Transverse colon (tissue), 4 donors: ENCODE measurements around the gene ZNF618. TPM values are rescaled to one million over a fixed set of nuclear protein-coding genes. Genes with fewer than 3 reads are reported as not detected.
"Not testable (repeated sequence)": the region's sequence is repeated elsewhere in the genome, so short reads cannot be mapped to it uniquely, and the experiment has no call there.

Experiments
- DNase-seq: peaks from one replicate; pipeline ENCODE4 v3.0.0-alpha.2; 2019
- H3K27ac ChIP-seq, 4 donors: fragments of 200-600 bp; sonication (generic); 2 replicates each; pipeline ENCODE4 v1.5.1; 2016 to 2018; ENCODE audit warnings: inconsistent platforms in 4 of 4
- H3K27me3 ChIP-seq: fragments of 200-600 bp; sonication (generic); 2 replicates; pipeline ENCODE4 v1.5.1; 2017; ENCODE audit warnings: inconsistent platforms
- H3K36me3 ChIP-seq, 4 donors: fragments of 200-600 bp; sonication (generic); 2 replicates each; pipeline ENCODE4 v1.5.1; 2017 to 2019; ENCODE audit warnings: inconsistent platforms in 4 of 4
- H3K4me1 ChIP-seq, 4 donors: fragments of 200-600 bp; sonication (generic); 2 replicates each; pipeline ENCODE4 v1.5.1; 2017 to 2020; ENCODE audit warnings: inconsistent platforms in 4 of 4
- H3K4me3 ChIP-seq, 4 donors: fragments of 200-600 bp; sonication (generic); 1 replicate in 1 of 4; 2 replicates in 3 of 4; pipeline versions ENCODE4 v1.5.1 to v1.6.1; 2017 to 2019; ENCODE audit warnings: inconsistent platforms in 4 of 4
- H3K9me3 ChIP-seq, 2 donors: fragments of 200-600 bp; sonication (generic); 2 replicates each; pipeline ENCODE4 v1.5.1; 2017 to 2019; ENCODE audit warnings: inconsistent platforms in 2 of 2
- CTCF ChIP-seq, 5 experiments: fragments of 200-600 bp in 3 of 5; fragments of 450-650 bp in 2 of 5; sonication (generic) in 3 of 5; IDR thresholded peaks; 1 replicate in 2 of 5; 2 replicates in 3 of 5; pipeline ENCODE4 v1.5.1; 2016 to 2017; ENCODE audit warnings: antibody characterized with exemption in 5 of 5, inconsistent platforms in 3 of 5, mild to moderate bottlenecking in 2 of 5, moderate library complexity in 1 of 5
- EP300 ChIP-seq: sonication (generic); formaldehyde crosslinking; IDR thresholded peaks from one replicate; pipeline ENCODE4 v1.6.1; 2017; ENCODE audit warnings: antibody characterized with exemption, low read depth
- POLR2A ChIP-seq: fragments of 450-650 bp; IDR thresholded peaks from one replicate; pipeline ENCODE4 v1.6.1; 2016; ENCODE audit warnings: antibody characterized with exemption, mild to moderate bottlenecking, moderate library complexity
- POLR2AphosphoS5 ChIP-seq, 3 donors: sonication (generic); formaldehyde crosslinking; IDR thresholded peaks; one replicate each; pipeline ENCODE4 v1.6.1; 2016; ENCODE audit warnings: antibody characterized with exemption in 3 of 3
- WGBS, 2 donors: methylation state at CpG; one replicate each; pipeline ENCODE4 v1.1.5; 2018; ENCODE audit warnings: low coverage in 1 of 2; 5-methylcytosine and 5-hydroxymethylcytosine counted together
- in situ Hi-C, 4 donors: fragments of 200-750 bp; cut with MboI; loops; one replicate each; pipeline versions ENCODE4 v1.15.0 to v1.15.1; 2017; ENCODE audit warnings: low sequenced_read_pairs in 3 of 4, low pct_ligation_motif_present in 1 of 4, low pct_unique_long_range_greater_than_20kb in 1 of 4
- intact Hi-C: fragments of 100-400 bp; cut with DNase I; formaldehyde crosslinking; loops from one replicate; pipeline ENCODE4 v1.15.1; 2023; ENCODE audit warnings: low total_unique reads
- total RNA-seq, 4 donors: library from RNA; depleted of rRNA; stranded (reverse); fragments of >200 nt; gene quantifications; one replicate each; pipeline ENCODE4 v1.1.0, GENCODE V29; 2016

Gene ZNF618
- total RNA-seq, 4 donors from 2014 or later: 2.2 to 8.6 (median 4.0) TPM

- no peak overlapping the region for H3K4me3 ChIP-seq
- H3K9me3 ChIP-seq: no peaks in the 10 kb centered on the region
- no peaks in the 10 kb centered on the region for H3K27me3 ChIP-seq
- DNase-seq: peak; percentile 58
- TF ChIP-seq POLR2A: no peak
- TF ChIP-seq EP300: no peak
- no peak for TF ChIP-seq CTCF (IDR thresholded peaks at IDR 0.05)
- no peak for TF ChIP-seq POLR2AphosphoS5 (IDR thresholded peaks at IDR 0.05)
- 34 to 40% methylated on average over 4 to 14 of the region's 14 CpGs for WGBS, 2 donors
- no peak overlapping the region for H3K27ac ChIP-seq
- intact Hi-C loops (no loop called here), in situ Hi-C loops (no loop called here)
- H3K36me3 ChIP-seq: no peaks in the 10 kb centered on the region
- H3K4me1 ChIP-seq: peaks cover 8 to 16% (median 8%) of the 10 kb centered on the region in 4 donors
Measured at GRCh38 chr9:113993838-113994540, 117.9 kb downstream of the ZNF618 start.

- Histone ChIP-seq H3K4me3 (no peak overlapping the region), H3K27me3 (no peaks in the 10 kb centered on the region), H3K9me3 (no peaks in the 10 kb centered on the region), H3K27ac (no peak overlapping the region), H3K4me1 (peaks cover 8 to 16% (median 8%) of the 10 kb centered on the region in 4 donors), H3K36me3 (no peaks in the 10 kb centered on the region)
- intact Hi-C loops: no loop called here
- TF ChIP-seq POLR2A: no peak
- no peak for TF ChIP-seq POLR2AphosphoS5 (IDR thresholded peaks at IDR 0.05)
- no peak for TF ChIP-seq CTCF (IDR thresholded peaks at IDR 0.05)
- no peak for TF ChIP-seq EP300
- in situ Hi-C loops: no loop called here
- no peak for DNase-seq
- 77 to 95% methylated on average over 2 to 4 of the region's 4 CpGs for WGBS, 2 donors
Measured at GRCh38 chr9:113995401-113995800, 119.3 kb downstream of the ZNF618 start.

GRCh38 chr9:113995963-113996362, 119.9 kb downstream of the ZNF618 start:
- DNase-seq: no peak
- Histone ChIP-seq H3K4me3 (no peak overlapping the region), H3K27me3 (no peaks in the 10 kb centered on the region), H3K36me3 (no peaks in the 10 kb centered on the region), H3K9me3 (no peaks in the 10 kb centered on the region), H3K27ac (no peak overlapping the region), H3K4me1 (peaks cover 8 to 16% (median 8%) of the 10 kb centered on the region in 4 donors)
- intact Hi-C loops: no loop called here
- 81 to 92% methylated on average over 2 to 3 of the region's 3 CpGs for WGBS, 2 donors
- TF ChIP-seq CTCF (IDR thresholded peaks at IDR 0.05): no peak
- TF ChIP-seq EP300: no peak
- no peak for TF ChIP-seq POLR2A
- TF ChIP-seq POLR2AphosphoS5 (IDR thresholded peaks at IDR 0.05): no peak
- in situ Hi-C loops: no loop called here

- no peak for DNase-seq
- H3K27ac ChIP-seq: no peak overlapping the region
- 40 to 90% methylated on average over 1 to 6 of the region's 6 CpGs for WGBS, 2 donors
- H3K4me3 ChIP-seq: no peak overlapping the region
- H3K9me3 ChIP-seq: no peaks in the 10 kb centered on the region
- H3K27me3 ChIP-seq: no peaks in the 10 kb centered on the region
- H3K36me3 ChIP-seq: no peaks in the 10 kb centered on the region
- H3K4me1 ChIP-seq: peaks cover 8 to 16% (median 8%) of the 10 kb centered on the region in 4 donors
- in situ Hi-C loops: no loop called here
- intact Hi-C loops: no loop called here
- no peak for TF ChIP-seq POLR2A
Measured at GRCh38 chr9:113996531-113997001, 120.5 kb downstream of the ZNF618 start.

GRCh38 chr9:113997064-113997463, 121.0 kb downstream of the ZNF618 start:
- peaks cover 8 to 16% (median 8%) of the 10 kb centered on the region in 4 donors for H3K4me1 ChIP-seq
- H3K4me3 ChIP-seq, in situ Hi-C loops, H3K9me3 ChIP-seq, H3K36me3 ChIP-seq, H3K27ac ChIP-seq, DNase-seq, intact Hi-C loops, H3K27me3 ChIP-seq: not testable (repeated sequence)
- WGBS, 2 donors: 80 to 89% methylated on average over 1 to 3 of the region's 3 CpGs
